Hypothalamus (tissue), 51 donors: Measurements from ENCODE around the gene C1orf167.
"Not testable (repeated sequence)": the region's sequence is repeated elsewhere in the genome, so short reads cannot be mapped to it uniquely, and the experiment has no call there.

Experiments
- DNase-seq, 51 donors: peaks; one replicate each; lab custom pipeline; 2025; lab: John Stamatoyannopoulos, UW

The C1orf167 gene

DNA sequence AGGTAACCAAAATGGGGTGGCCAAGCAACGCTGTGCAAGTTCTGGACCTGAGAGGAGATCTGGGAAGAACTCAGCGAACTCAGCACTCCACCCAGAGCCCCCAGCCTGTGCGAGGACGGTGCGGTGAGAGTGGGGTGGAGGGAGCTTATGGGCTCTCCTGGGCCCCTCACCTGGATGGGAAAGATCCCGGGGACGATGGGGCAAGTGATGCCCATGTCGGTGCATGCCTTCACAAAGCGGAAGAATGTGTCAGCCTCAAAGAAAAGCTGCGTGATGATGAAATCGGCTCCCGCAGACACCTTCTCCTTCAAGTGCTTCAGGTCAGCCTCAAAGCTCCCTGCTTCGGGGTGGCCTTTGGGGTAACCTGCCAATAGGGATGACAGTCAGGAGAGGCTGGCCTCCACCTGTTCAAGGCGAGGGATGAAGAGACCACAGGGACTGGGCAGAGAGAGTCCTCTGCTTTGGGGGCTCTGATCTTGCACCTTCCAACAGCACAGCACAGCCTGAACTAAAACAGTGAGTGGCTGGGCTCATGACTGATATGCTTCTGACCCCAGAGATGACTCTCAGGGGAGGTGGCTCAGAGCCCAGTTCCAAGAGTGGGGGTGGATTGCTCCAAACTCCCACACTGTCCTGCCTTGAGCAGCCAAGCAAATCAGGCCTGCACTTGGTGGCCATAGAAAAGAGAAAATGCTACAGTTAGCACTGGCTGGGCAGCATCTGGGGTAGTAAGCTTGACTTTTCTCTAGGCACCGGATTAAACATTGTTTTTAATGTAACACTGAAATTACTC is 34.2 kb downstream of the C1orf167 start:
- DNase-seq, result no peak

GRCh38 chr1:11797525-11798216 is 35.7 kb downstream of the C1orf167 start:
- no peak for DNase-seq

DNA sequence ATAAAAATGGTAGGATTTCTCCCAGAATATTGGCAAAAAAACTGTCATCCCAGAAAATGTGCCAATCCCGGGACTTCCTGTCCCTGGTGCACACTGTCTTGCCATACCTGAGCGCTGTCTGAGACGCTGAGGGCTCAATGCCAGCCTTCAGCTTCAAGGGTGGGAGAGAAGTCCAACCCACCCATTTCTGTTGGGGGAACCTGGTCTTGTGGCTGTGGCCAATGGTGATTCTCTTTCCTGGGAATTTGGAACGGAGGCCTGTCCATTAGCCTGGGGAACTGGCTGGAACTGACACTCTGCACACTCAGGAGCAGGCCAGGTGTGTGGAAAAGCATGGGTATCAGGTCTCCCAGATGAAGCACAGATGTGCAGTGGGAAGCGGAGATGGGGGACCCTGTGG is 37.1 kb downstream of the C1orf167 start:
- no peak for DNase-seq

GRCh38 chr1:11799896-11800295 is 37.9 kb downstream of the C1orf167 start:
- no peak for DNase-seq

- DNase-seq, result no peak
Measured at GRCh38 chr1:11800391-11800755, 38.4 kb downstream of the C1orf167 start.

- DNase-seq, result no peak
Measured at GRCh38 chr1:11800756-11801433, 38.9 kb downstream of the C1orf167 start.

DNA sequence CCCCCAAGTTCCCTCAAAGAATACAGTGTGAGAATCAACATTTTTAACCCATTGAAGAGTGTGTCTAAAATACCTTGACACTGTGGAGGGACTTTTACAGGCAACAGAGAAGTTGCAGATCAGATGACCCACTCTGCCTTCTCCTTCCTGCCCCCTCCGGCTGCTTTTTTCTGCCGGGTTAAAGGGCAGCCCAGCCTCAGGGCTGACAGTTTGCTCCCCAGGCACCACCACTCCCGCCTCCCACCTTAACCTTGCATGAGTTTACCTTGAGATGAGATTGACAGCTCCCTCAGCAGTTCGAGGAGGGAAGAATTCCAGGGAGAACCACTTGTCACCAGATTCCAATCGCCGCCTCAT is 40.6 kb downstream of the C1orf167 start:
- DNase-seq, result peak in 1 of 51 donors; percentile 20

- DNase-seq, result peak in 38 of 51 donors; percentile 13 to 71 (median 44)
Measured at GRCh38 chr1:11802973-11803885, 41.2 kb downstream of the C1orf167 start.

DNA sequence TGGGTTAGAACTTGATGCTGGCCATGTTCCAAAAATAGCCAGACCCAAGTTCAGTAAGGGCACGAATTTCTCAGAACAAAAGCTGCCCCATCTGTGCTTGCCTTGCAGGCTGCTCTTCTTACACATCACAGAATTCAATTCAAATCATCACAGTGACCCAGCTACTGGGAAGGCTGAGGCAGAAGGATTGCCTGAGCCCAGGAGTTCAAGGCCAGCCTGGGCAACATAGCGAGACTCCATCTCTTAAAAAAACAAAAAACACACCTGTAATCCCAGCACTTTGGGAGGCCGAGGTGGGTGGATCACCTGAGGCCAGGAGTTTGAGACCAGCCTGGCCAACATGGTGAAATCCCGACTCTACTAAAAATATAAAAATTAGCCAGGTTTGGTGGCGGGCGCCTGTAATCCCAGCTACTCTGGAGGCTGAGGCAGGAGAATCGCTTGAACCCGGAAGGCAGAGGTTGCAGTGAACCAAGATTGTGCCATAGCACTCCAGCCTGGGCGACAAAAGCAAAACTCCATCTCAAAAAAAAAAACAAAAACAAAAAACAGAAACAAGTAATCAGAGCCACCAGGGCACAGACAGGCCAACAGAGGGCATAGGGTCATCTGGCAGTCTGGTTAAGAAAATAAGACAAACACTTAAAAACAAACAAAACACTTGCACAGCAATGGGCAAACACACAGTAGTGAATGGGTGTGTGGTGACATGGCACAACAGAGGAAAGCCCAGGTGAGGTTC is 42.1 kb downstream of the C1orf167 start:
- DNase-seq, result not testable (repeated sequence)

DNA sequence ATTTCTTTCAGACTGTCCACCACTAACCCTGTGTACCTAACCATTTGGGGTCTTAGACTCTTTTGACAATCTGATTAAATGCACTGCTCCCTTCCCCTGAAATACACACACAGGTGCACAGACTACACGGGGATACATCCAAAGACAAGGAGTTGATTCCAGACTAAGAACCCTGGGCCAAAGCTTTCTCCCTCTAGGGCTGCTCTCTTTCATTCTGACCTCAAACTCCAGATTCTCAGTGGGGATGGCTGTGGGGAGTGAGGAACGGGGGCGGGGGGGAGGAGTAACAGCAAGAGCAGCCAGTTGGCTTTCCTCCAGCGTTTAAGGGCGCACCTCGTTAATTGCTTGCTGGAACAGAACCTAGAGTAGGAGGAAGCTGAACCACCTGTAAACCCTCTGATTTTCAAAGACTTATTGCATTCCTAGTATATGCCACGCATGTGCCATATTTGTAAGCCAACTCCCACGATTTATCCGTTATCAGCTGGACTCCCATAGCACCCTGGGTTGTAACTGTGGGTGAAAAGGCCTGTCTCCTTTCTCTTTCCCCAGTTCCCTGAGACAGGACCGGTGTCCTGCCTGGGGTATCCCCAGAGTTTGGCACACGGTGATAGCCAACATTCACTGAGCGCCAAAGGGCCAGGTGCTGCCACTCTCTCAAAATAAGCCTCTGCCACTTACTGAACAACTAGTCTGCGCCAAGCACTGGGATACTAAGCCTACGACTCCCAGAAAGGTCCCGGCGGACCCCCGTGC is 42.9 kb downstream of the C1orf167 start:
- DNase-seq, result peak in 6 of 51 donors; percentile 13 to 75 (median 20)

- DNase-seq, result peak; percentile 80 to 99 (median 98)
Measured at GRCh38 chr1:11805422-11806306, 43.7 kb downstream of the C1orf167 start, which contains the start of the genes CLCN6 and MTHFR. CLCN6 (plus strand) TSS chr1:11806191; CDS start chr1:11806263, 72 bp downstream. MTHFR (minus strand) TSS chr1:11805964; CDS start chr1:11803116, 2,848 bp downstream.

DNA sequence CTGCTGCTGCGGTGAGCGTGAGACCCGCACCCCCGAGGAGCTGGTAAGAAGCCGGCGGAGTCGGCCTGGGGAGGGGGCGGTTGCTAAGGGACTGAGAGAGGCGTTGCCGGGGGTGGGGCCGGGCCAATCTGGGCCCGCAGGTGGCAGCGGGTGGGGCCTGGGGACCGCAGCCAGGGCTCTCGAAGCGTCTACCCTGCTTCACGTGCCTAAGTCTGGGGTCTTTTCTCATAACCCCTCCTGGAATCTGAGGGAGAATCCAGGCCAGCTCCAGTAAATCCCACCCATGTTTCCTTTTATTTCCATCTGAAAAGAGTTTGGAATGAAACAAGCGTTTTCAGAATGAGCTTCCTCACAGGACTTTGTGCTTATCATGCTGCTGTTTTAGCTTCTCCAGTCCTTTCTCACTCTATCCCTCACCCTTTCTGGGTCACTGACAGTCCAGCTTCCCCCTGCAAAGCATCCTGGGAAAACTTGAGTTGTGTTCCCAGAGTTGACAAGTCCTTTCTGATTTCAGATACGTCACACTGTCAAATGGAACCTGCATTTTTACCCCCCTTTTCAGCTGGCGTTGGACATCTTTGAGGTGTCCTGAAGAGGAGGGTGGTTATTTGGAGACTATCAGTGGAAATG is 44.4 kb downstream of the C1orf167 start:
- DNase-seq, result peak in 8 of 51 donors; percentile 24 to 88 (median 42)

GRCh38 chr1:11807133-11807532 is 45.1 kb downstream of the C1orf167 start:
- DNase-seq, result no peak

DNA sequence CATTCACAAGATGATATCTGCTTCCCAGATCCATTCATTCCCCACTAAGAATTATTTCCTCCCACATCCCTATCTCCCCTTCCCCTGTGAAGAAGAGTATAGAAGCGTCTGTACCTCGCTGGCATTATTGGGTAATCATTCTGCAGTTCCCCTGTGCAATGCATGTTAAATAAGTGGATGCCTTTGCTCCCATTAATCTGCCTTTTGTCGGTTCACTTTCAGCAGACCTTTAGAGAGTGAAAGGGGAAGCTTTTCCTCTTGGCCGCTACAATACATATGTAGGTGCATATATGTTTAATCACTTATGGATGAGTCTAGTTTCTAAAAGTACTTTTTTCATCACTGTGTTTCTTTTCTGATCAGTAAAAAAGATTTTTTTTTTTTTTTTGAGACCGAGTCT is 51.0 kb downstream of the C1orf167 start:
- no peak for DNase-seq

- no peak for DNase-seq
Measured at GRCh38 chr1:11817192-11817591, 55.2 kb downstream of the C1orf167 start.

DNA sequence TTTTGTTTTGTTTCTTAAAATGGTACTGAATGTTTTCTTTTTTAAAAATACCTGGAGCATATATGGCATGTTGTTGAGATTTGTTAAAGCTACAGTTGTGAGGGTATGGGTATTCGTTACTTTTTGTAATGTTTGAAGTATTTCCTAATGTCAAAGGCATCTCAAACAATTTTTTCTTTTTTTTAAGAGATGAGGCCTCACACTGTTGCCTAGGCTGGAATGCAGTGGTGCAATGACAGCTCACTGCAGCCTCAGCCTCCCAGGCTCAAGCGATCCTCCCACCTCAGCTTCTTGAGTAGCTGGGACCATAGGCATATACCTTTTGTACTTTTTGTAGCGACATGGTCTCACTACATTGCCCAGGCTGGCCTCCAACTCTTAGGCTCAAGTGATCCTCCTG is 60.1 kb downstream of the C1orf167 start:
- no peak for DNase-seq
